GM12878 (cell line): ENCODE results near the gene RCN1. TPM values are rescaled to one million over a fixed set of nuclear protein-coding genes. Genes with fewer than 3 reads are reported as not detected.

ENCODE experiments used
- ATAC-seq: fragments of 200-7000 bp; cut with Tn5 transposase; 3 replicates; pipeline ENCODE4 v1.9.1; 2020; ENCODE audit warnings: mild to moderate bottlenecking, moderate library complexity
- BruUV-seq: library from RNA; stranded (reverse); fragments of 400-500 nt; replicated peaks from 2 replicates; lab custom pipeline; 2021; lab: Mats Ljungman, UMichigan
- CTCF ChIA-PET: fragments of 300-600 bp; sonication (Branson Sonifier 250); formaldehyde crosslinking; extraction: SDS; loops from one replicate; lab custom pipeline; 2021; ENCODE audit warnings: inconsistent platforms; lab: Yijun Ruan, JAX
- POLR2A ChIA-PET: fragments of 350-600 bp; formaldehyde crosslinking; extraction: SDS; loops from one replicate; lab custom pipeline; 2021; ENCODE audit warnings: inconsistent platforms; lab: Charles Lee
- RAD21 ChIA-PET: fragments of 300-600 bp; sonication (Branson Sonifier 250); formaldehyde crosslinking; loops from one replicate; lab custom pipeline; 2023; ENCODE audit warnings: antibody characterized with exemption; ENCODE audit not compliant: unreplicated experiment; lab: Charles Lee
- SMC1A ChIA-PET: fragments of 300-600 bp; sonication (Branson Sonifier 250); formaldehyde crosslinking; loops from one replicate; lab custom pipeline; 2023; ENCODE audit not compliant: unreplicated experiment, uncharacterized antibody; lab: Charles Lee
- DNase-seq: peaks from one replicate; pipeline ENCODE4 v3.0.0-alpha.2; 2011; ENCODE audit warnings: low read depth, low spot score
- FAIRE-seq: peaks from 3 replicates; lab custom pipeline; 2011; peaks lifted over from hg19 to GRCh38; lab: Jason Lieb, UNC
- H2AFZ ChIP-seq: 2 replicates; pipeline ENCODE4 v1.6.0; 2011; ENCODE audit warnings: low read depth, low read length, control low read depth; ENCODE audit not compliant: control insufficient read depth
- H3K27ac ChIP-seq: 2 replicates; pipeline ENCODE4 v1.5.1; 2011; ENCODE audit warnings: control low read depth; ENCODE audit not compliant: control insufficient read depth, insufficient read depth
- H3K27me3 ChIP-seq, 2 experiments: replicated peaks in 1 of 2; 2 replicates each; pipeline versions ENCODE4 v1.6.0 to v1.6.1; 2011; ENCODE audit warnings: low read length in 1 of 2; ENCODE audit not compliant: control insufficient read depth in 2 of 2, insufficient read depth in 2 of 2
- H3K36me3 ChIP-seq, 2 experiments: 2 replicates each; pipeline ENCODE4 v1.5.1; 2011; ENCODE audit warnings: low read length in 1 of 2; ENCODE audit not compliant: control insufficient read depth in 2 of 2, insufficient read depth in 2 of 2
- H3K4me1 ChIP-seq: 2 replicates; pipeline ENCODE4 v1.6.1; 2011; ENCODE audit warnings: mild to moderate bottlenecking, low read length, moderate library complexity, mixed read lengths; ENCODE audit not compliant: control insufficient read depth, insufficient read depth
- H3K4me2 ChIP-seq: 2 replicates; pipeline ENCODE4 v1.6.0; 2011; ENCODE audit warnings: control low read depth; ENCODE audit not compliant: control insufficient read depth, insufficient read depth
- H3K4me3 ChIP-seq: fragments of 200-600 bp; sonication (generic); 2 replicates; pipeline ENCODE4 v1.5.1; 2016
- H3K79me2 ChIP-seq: 2 replicates; pipeline ENCODE4 v1.6.0; 2011; ENCODE audit warnings: low read length; ENCODE audit not compliant: control insufficient read depth, insufficient read depth
- H3K9ac ChIP-seq: 2 replicates; pipeline ENCODE4 v1.8.0; 2011; ENCODE audit warnings: low read length, control low read depth, mixed read lengths; ENCODE audit not compliant: control insufficient read depth, insufficient read depth
- H3K9me3 ChIP-seq: replicated peaks from 3 replicates; pipeline ENCODE4 v1.5.1; 2011; ENCODE audit warnings: mild to moderate bottlenecking, low read length; ENCODE audit not compliant: control insufficient read depth, insufficient read depth
- H4K20me1 ChIP-seq: 2 replicates; pipeline ENCODE4 v1.6.0; 2011; ENCODE audit not compliant: control insufficient read depth, insufficient read depth
- BCLAF1 ChIP-seq: fragments of 450-650 bp; IDR thresholded peaks from 2 replicates; pipeline ENCODE4 v1.6.1; 2017; ENCODE audit warnings: antibody characterized with exemption, mild to moderate bottlenecking, moderate library complexity
- CREM ChIP-seq: IDR thresholded peaks from 2 replicates; pipeline ENCODE4 v1.6.1; 2014; ENCODE audit warnings: antibody characterized with exemption, low read depth
- EGR1 ChIP-seq, 2 experiments: IDR thresholded peaks; 1 replicate in 1 of 2; 2 replicates in 1 of 2; pipeline ENCODE4 v1.6.1; 2011 to 2012; ENCODE audit warnings: low read depth in 2 of 2, low read length in 2 of 2, borderline replicate concordance in 1 of 2, mild to moderate bottlenecking in 1 of 2, moderate library complexity in 1 of 2
- EP300 ChIP-seq, 2 experiments: fragments of 150-350 bp in 1 of 2; IDR thresholded peaks; 2 replicates each; pipeline ENCODE4 v1.6.1; 2011 to 2012; ENCODE audit warnings: low read depth in 2 of 2, low read length in 2 of 2, borderline replicate concordance in 1 of 2, improper control_type of control experiment in 1 of 2, inconsistent platforms in 1 of 2; ENCODE audit not compliant: control insufficient read depth in 1 of 2
- ESRRA ChIP-seq: IDR thresholded peaks from 2 replicates; pipeline ENCODE4 v1.6.1; 2012; ENCODE audit warnings: mild to moderate bottlenecking, low read length, improper control_type of control experiment
- EZH2 ChIP-seq: IDR thresholded peaks from 2 replicates; pipeline ENCODE4 v1.6.1; 2012; ENCODE audit warnings: low read depth, mild to moderate bottlenecking, control low read depth, inconsistent platforms, low read length, borderline replicate concordance; ENCODE audit not compliant: control insufficient read depth
- IKZF1 ChIP-seq: fragments of 450-650 bp; conservative IDR thresholded peaks from 2 replicates; pipeline ENCODE4 v1.6.1; 2017; ENCODE audit warnings: antibody characterized with exemption, mild to moderate bottlenecking
- IRF5 ChIP-seq: fragments of 450-650 bp; IDR thresholded peaks from 2 replicates; pipeline ENCODE4 v1.6.1; 2017; ENCODE audit warnings: borderline replicate concordance
- JUNB ChIP-seq: IDR thresholded peaks from 2 replicates; pipeline ENCODE4 v1.6.1; 2016; ENCODE audit warnings: antibody characterized with exemption, mild to moderate bottlenecking
- MYB ChIP-seq: fragments of 150-350 bp; IDR thresholded peaks from 2 replicates; pipeline ENCODE4 v1.6.1; 2014; ENCODE audit warnings: mild to moderate bottlenecking, low read depth, low read length, borderline replicate concordance
- PML ChIP-seq: IDR thresholded peaks from 2 replicates; pipeline ENCODE4 v1.6.1; 2012; ENCODE audit warnings: low read length, inconsistent platforms
- POLR2AphosphoS5 ChIP-seq: IDR thresholded peaks from 2 replicates; pipeline ENCODE4 v1.6.1; 2011; ENCODE audit warnings: mild to moderate bottlenecking, low read length, inconsistent platforms
- POU2F2 ChIP-seq: IDR thresholded peaks from 3 replicates; pipeline ENCODE4 v1.6.1; 2011; ENCODE audit warnings: low read depth, mild to moderate bottlenecking, low read length, borderline replicate concordance
- TCF7 ChIP-seq: IDR thresholded peaks from 2 replicates; pipeline ENCODE4 v1.6.1; 2014; ENCODE audit warnings: antibody characterized with exemption, borderline replicate concordance
- ZBED1 ChIP-seq: IDR thresholded peaks from 2 replicates; pipeline ENCODE4 v1.6.1; 2016; ENCODE audit warnings: borderline replicate concordance
- ZNF24 ChIP-seq: fragments of 450-650 bp; IDR thresholded peaks from 2 replicates; pipeline ENCODE4 v1.6.1; 2017; ENCODE audit warnings: antibody characterized with exemption, mild to moderate bottlenecking
- WGBS: methylation state at CpG from one replicate; pipeline ENCODE4 v1.1.6; 2016; ENCODE audit warnings: low lambda C conversion rate; ENCODE audit not compliant: insufficient replicate concordance, insufficient coverage; ENCODE audit errors: missing lambda C conversion rate; 5-methylcytosine and 5-hydroxymethylcytosine counted together
- in situ Hi-C: fragments of 300-500 bp; cut with MboI; formaldehyde crosslinking; loops from 9 replicates; pipeline ENCODE4 v1.14.3; 2018; ENCODE audit warnings: mixed read lengths
- intact Hi-C: fragments of 100-400 bp; cut with micrococcal nuclease; formaldehyde crosslinking; loops from one replicate; pipeline ENCODE4 v1.14.2; 2022; ENCODE audit not compliant: unreplicated experiment
- polyA plus RNA-seq, 11 experiments: library from polyadenylated mRNA; depleted of rRNA in 4 of 11; unstranded in 6 of 11; stranded (reverse) in 5 of 11; fragments of >200 nt; fragmentation: Nextera tagmentation in 4 of 11; fragmentation: Illumina TruSeq in 1 of 11; extraction: Ambion mirVana in 4 of 11; extraction: Trizol in 1 of 11; gene quantifications; 1 replicate in 1 of 11; 2 replicates in 10 of 11; pipeline versions ENCODE4 v1.2.1 to v1.2.3, GENCODE V29; 2011 to 2016; ENCODE audit warnings: inconsistent platforms in 2 of 11, missing spikeins in 2 of 11, low read depth in 1 of 11
- total RNA-seq, 4 experiments: library from RNA; depleted of rRNA in 3 of 4; stranded (reverse); fragments of >200 nt in 3 of 4; fragmentation: Illumina TruSeq in 1 of 4; extraction: Trizol in 1 of 4; gene quantifications; 2 replicates each; pipeline versions ENCODE4 v1.2.1 to v1.2.3, GENCODE V29; 2013 to 2021

Gene RCN1
- total and polyA plus RNA-seq, 10 of the 15 experiments (the other 5 are each of a cell fraction or from before 2014, with no cell fraction given), result 17.6 to 76.7 (median 56.4) TPM

- CTCF ChIA-PET, result interaction anchor here (0.8 to 8.3 kb wide), 2 partner anchors 85 to 133 kb away, joined by 3 to 45 read pairs; no protein-coding TSS in a partner anchor
- H3K36me3 ChIP-seq, result no peaks in the 10 kb centered on the region
- WGBS, result 0% methylated on average over 1 of the region's 1 CpG
Measured at GRCh38 chr11:32043737-32044136, 47.1 kb upstream of the RCN1 start.

GRCh38 chr11:32044158-32044863, 46.6 kb upstream of the RCN1 start:
- H3K9ac ChIP-seq, result no peak overlapping the region
- H3K27me3 ChIP-seq, result no peaks in the 10 kb centered on the region
- FAIRE-seq (no peak), ATAC-seq (no peak), DNase-seq (no peak)
- no peaks in the 10 kb centered on the region for H3K36me3 ChIP-seq
- whole genome bisulfite sequencing, result 40% methylated on average over 4 of the region's 4 CpGs
- no peak overlapping the region for H2AFZ ChIP-seq
- BruUV-seq, result no TSS peak
- H3K9me3 ChIP-seq, result no peaks in the 10 kb centered on the region
- CTCF ChIA-PET, result interaction anchor here (8.3 kb wide), 1 partner anchor 133 kb away, joined by 45 read pairs; no protein-coding TSS in a partner anchor
- H3K4me1 ChIP-seq, result no peaks in the 10 kb centered on the region
- no peak overlapping the region for H3K27ac ChIP-seq
- POLR2A ChIA-PET, result no interaction called here
- intact Hi-C loops, result no loop called here
- H4K20me1 ChIP-seq, result no peaks in the 10 kb centered on the region
- RAD21 ChIA-PET, result no interaction called here
- no peak overlapping the region for H3K4me2 ChIP-seq
- H3K4me3 ChIP-seq, result no peak overlapping the region
- in situ Hi-C loops, result no loop called here
- H3K79me2 ChIP-seq, result no peaks in the 10 kb centered on the region
- SMC1A ChIA-PET, result interaction anchor here (0.7 to 2.9 kb wide), 4 partner anchors 8 to 132 kb away, joined by 3 to 13 read pairs (median 6); no protein-coding TSS in a partner anchor
- TF ChIP-seq IRF5 (no peak), JUNB (no peak), ESRRA (no peak), BCLAF1 (no peak), TCF7 (no peak), POLR2AphosphoS5 (no peak), EGR1 (IDR thresholded peaks at IDR 0.05; ENCODE audit: borderline replicate concordance in 1 of 2, low read depth in 2 of 2, low read length in 2 of 2) (no peak), EZH2 (no peak), ZNF24 (no peak)

More at GRCh38 chr11:32043737-32044136, 47.1 kb upstream of the RCN1 start:
- Histone ChIP-seq H3K27ac (no peak overlapping the region), H3K4me1 (no peaks in the 10 kb centered on the region), H3K9ac (no peak overlapping the region), H3K4me3 (no peak overlapping the region), H4K20me1 (no peaks in the 10 kb centered on the region), H3K27me3 (no peaks in the 10 kb centered on the region), H2AFZ (no peak overlapping the region), H3K79me2 (no peaks in the 10 kb centered on the region), H3K9me3 (no peaks in the 10 kb centered on the region), H3K4me2 (no peak overlapping the region)
- ATAC-seq (no peak), DNase-seq (no peak), FAIRE-seq (no peak)
- BruUV-seq, result no TSS peak
- ChIA-PET POLR2A (no interaction called here), RAD21 (no interaction called here), SMC1A (interaction anchor here (0.6 to 1.9 kb wide), 4 partner anchors 8 to 123 kb away, joined by 3 to 9 read pairs (median 3); no protein-coding TSS in a partner anchor)
- no peak for TF ChIP-seq EP300 (IDR thresholded peaks at IDR 0.05; ENCODE audit: borderline replicate concordance in 1 of 2, control insufficient read depth in 1 of 2, low read depth in 2 of 2, low read length in 2 of 2)
- no peak for TF ChIP-seq PML
- TF ChIP-seq IKZF1, result no peak
- no peak for TF ChIP-seq POU2F2
- TF ChIP-seq CREM, result no peak
- no peak for TF ChIP-seq MYB
- TF ChIP-seq ZBED1, result no peak
- no peak for TF ChIP-seq EZH2
- intact Hi-C loops, result no loop called here
- in situ Hi-C loops, result no loop called here
